NB4 (cell line): ENCODE results near the gene WNT9B.

Experiments used
- POLR2A ChIP-seq: IDR thresholded peaks from 2 replicates; pipeline ENCODE4 v1.6.1; 2011; ENCODE audit warnings: mild to moderate bottlenecking; ENCODE audit not compliant: insufficient read length; ENCODE audit errors: extremely low read depth
- TF ChIP-seq, protein P1 (sequence below): IDR thresholded peaks from one replicate; pipeline ENCODE4 v1.5.1; 2012; ENCODE audit warnings: low read depth, low read length

DNA sequence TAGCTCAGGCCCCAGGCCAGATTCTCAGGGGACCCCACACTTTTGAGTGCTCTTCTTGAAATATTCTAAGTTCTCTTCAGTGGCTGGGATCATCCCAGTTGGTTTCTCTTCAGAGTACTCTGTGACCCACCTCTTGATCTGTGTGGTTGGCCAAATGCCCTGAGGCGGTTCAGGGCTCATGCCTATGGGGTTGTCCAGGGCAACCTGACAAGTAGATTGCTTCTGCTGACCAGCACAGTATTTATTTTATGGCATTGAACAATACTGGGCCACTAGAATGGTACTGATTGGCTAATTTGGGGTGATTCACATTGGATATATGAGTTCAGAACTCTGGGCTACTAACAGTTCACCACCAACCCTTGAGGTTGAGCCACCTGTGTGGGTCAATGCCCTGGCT lies 64.2 kb downstream of the WNT9B start:
- TF ChIP-seq, protein P1, sequence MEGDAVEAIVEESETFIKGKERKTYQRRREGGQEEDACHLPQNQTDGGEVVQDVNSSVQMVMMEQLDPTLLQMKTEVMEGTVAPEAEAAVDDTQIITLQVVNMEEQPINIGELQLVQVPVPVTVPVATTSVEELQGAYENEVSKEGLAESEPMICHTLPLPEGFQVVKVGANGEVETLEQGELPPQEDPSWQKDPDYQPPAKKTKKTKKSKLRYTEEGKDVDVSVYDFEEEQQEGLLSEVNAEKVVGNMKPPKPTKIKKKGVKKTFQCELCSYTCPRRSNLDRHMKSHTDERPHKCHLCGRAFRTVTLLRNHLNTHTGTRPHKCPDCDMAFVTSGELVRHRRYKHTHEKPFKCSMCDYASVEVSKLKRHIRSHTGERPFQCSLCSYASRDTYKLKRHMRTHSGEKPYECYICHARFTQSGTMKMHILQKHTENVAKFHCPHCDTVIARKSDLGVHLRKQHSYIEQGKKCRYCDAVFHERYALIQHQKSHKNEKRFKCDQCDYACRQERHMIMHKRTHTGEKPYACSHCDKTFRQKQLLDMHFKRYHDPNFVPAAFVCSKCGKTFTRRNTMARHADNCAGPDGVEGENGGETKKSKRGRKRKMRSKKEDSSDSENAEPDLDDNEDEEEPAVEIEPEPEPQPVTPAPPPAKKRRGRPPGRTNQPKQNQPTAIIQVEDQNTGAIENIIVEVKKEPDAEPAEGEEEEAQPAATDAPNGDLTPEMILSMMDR: no peak
- TF ChIP-seq POLR2A: no peak
